ENCODE data around the gene GADL1.

The GADL1 gene

GRCh38 chr3:30753766-30754165 is 140.7 kb downstream of the GADL1 start:
- no peak for DNase-seq

GRCh38 chr3:30752970-30753369 is 141.5 kb downstream of the GADL1 start:
- no peak for DNase-seq

GRCh38 chr3:30752491-30752890 is 142.0 kb downstream of the GADL1 start:
- no peak for DNase-seq

GRCh38 chr3:30751610-30752299 is 142.7 kb downstream of the GADL1 start:
- DNase-seq, result no peak

GRCh38 chr3:30750967-30751366 is 143.5 kb downstream of the GADL1 start:
- DNase-seq, result peak; percentile 54

- peak; percentile 3 for DNase-seq
These were observed 145.2 kb downstream of the GADL1 start for GRCh38 chr3:30749230-30749629.

GRCh38 chr3:30747771-30748281 is 146.6 kb downstream of the GADL1 start:
- peak; percentile 53 for DNase-seq

- DNase-seq, result no peak
These were observed 150.7 kb downstream of the GADL1 start for GRCh38 chr3:30743641-30744317.

GRCh38 chr3:30742796-30743619 is 151.5 kb downstream of the GADL1 start:
- peak; percentile 38 for DNase-seq

GRCh38 chr3:30741889-30742288 is 152.6 kb downstream of the GADL1 start:
- DNase-seq, result no peak

GRCh38 chr3:30738605-30739004 is 155.9 kb downstream of the GADL1 start:
- no peak for DNase-seq

- no peak for DNase-seq
These were observed 156.5 kb downstream of the GADL1 start for GRCh38 chr3:30737743-30738499.

GRCh38 chr3:30733696-30734095 is 160.8 kb downstream of the GADL1 start:
- DNase-seq, result no peak

GRCh38 chr3:30733209-30733608 is 161.3 kb downstream of the GADL1 start:
- DNase-seq, result no peak

GRCh38 chr3:30730967-30731366 is 163.5 kb downstream of the GADL1 start:
- DNase-seq, result no peak

- no peak for DNase-seq
These were observed 164.5 kb downstream of the GADL1 start for GRCh38 chr3:30729936-30730335.

GRCh38 chr3:30729512-30729911 is 164.9 kb downstream of the GADL1 start:
- no peak for DNase-seq

GRCh38 chr3:30728143-30728542 is 166.3 kb downstream of the GADL1 start:
- no peak for DNase-seq

- DNase-seq, result no peak
These were observed 169.6 kb downstream of the GADL1 start for GRCh38 chr3:30724863-30725262.

- DNase-seq, result no peak
These were observed 171.2 kb downstream of the GADL1 start for GRCh38 chr3:30723211-30723610.

- DNase-seq, result no peak
These were observed 173.2 kb downstream of the GADL1 start for GRCh38 chr3:30721314-30721634.

- no peak for DNase-seq
These were observed 173.7 kb downstream of the GADL1 start for GRCh38 chr3:30720586-30721313.
